ENCODE data around the gene OPA3. TPM values are rescaled to one million over a fixed set of nuclear protein-coding genes. Genes with fewer than 3 reads are reported as not detected.

The OPA3 gene
- total and polyA plus RNA-seq, 12 donors: 4.3 to 34.1 (median 16.7) TPM

Other genes starting within 250 kb of the OPA3 start
- under 1 TPM in 3 of 9 donors, not detected in 6; 0.17 to 0.30 (median 0.28) TPM for gene KLC3, start 244.1 kb downstream of the OPA3 start, total RNA-seq
- under 1 TPM in 2 of 3 donors, not detected in 1; 0.16 to 0.17 TPM for gene KLC3, start 244.1 kb downstream of the OPA3 start, polyA plus RNA-seq
- gene ERCC2, start 214.2 kb downstream of the OPA3 start, total RNA-seq: 10 to 100 TPM; 10.1 to 31.9 (median 26.6) TPM
- 10 to 100 TPM; 19.6 to 53.3 (median 31.3) TPM for gene ERCC2, start 214.2 kb downstream of the OPA3 start, polyA plus RNA-seq
- gene PPP1R13L, start 179.7 kb downstream of the OPA3 start, total RNA-seq: 10 to 100 TPM in 8 of 9 donors, 1 to 10 TPM in 1; 1.7 to 55.7 (median 35.2) TPM
- gene PPP1R13L, start 179.7 kb downstream of the OPA3 start, polyA plus RNA-seq: 10 to 100 TPM; 11.9 to 95.2 (median 35.2) TPM
- 1 to 10 TPM; 3.6 to 9.2 (median 6.6) TPM for gene POLR1G, start 178.2 kb downstream of the OPA3 start, total RNA-seq
- 10 to 100 TPM in 1 of 3 donors, 1 to 10 TPM in 2; 3.1 to 11.3 (median 9.5) TPM for gene POLR1G, start 178.2 kb downstream of the OPA3 start, polyA plus RNA-seq
- gene ERCC1, start 160.9 kb downstream of the OPA3 start, total RNA-seq: 100 to 1,000 TPM in 2 of 9 donors, 10 to 100 TPM in 7; 63.6 to 107 (median 86.1) TPM
- 10 to 100 TPM; 62.9 to 89.2 (median 87.0) TPM for gene ERCC1, start 160.9 kb downstream of the OPA3 start, polyA plus RNA-seq
- gene FOSB, start 116.8 kb downstream of the OPA3 start, total RNA-seq: 10 to 100 TPM in 1 of 9 donors, 1 to 10 TPM in 8; 1.0 to 21.7 (median 3.0) TPM
- gene FOSB, start 116.8 kb downstream of the OPA3 start, polyA plus RNA-seq: 10 to 100 TPM in 1 of 3 donors, 1 to 10 TPM in 1, under 1 TPM in 1; 0.95 to 11.1 (median 4.3) TPM
- 10 to 100 TPM in 7 of 9 donors, 1 to 10 TPM in 2; 7.7 to 65.8 (median 19.9) TPM for gene RTN2, start 87.8 kb downstream of the OPA3 start, total RNA-seq
- 10 to 100 TPM in 1 of 3 donors, 1 to 10 TPM in 2; 4.8 to 11.8 (median 7.4) TPM for gene RTN2, start 87.8 kb downstream of the OPA3 start, polyA plus RNA-seq
- gene PPM1N, start 86.4 kb downstream of the OPA3 start, total RNA-seq: 1 to 10 TPM in 6 of 9 donors, under 1 TPM in 1, not detected in 2; 0.33 to 2.5 (median 1.4) TPM
- 1 to 10 TPM in 2 of 3 donors, under 1 TPM in 1; 0.99 to 3.7 (median 1.7) TPM for gene PPM1N, start 86.4 kb downstream of the OPA3 start, polyA plus RNA-seq
- 100 to 1,000 TPM in 2 of 9 donors, 10 to 100 TPM in 7; 28.7 to 118 (median 63.5) TPM for gene VASP, start 77.3 kb downstream of the OPA3 start, total RNA-seq
- 10 to 100 TPM; 30.2 to 96.2 (median 62.9) TPM for gene VASP, start 77.3 kb downstream of the OPA3 start, polyA plus RNA-seq
- 1 to 10 TPM in 8 of 9 donors, under 1 TPM in 1; 0.55 to 7.8 (median 3.5) TPM for gene GPR4, start 17.4 kb upstream of the OPA3 start, total RNA-seq
- gene GPR4, start 17.4 kb upstream of the OPA3 start, polyA plus RNA-seq: 10 to 100 TPM in 1 of 3 donors, 1 to 10 TPM in 2; 7.6 to 11.3 (median 9.6) TPM
- gene EML2, start 54.6 kb upstream of the OPA3 start, total RNA-seq: 100 to 1,000 TPM in 4 of 9 donors, 10 to 100 TPM in 5; 20.7 to 139 (median 93.2) TPM
- 10 to 100 TPM; 22.8 to 88.9 (median 78.9) TPM for gene EML2, start 54.6 kb upstream of the OPA3 start, polyA plus RNA-seq
- 1 to 10 TPM in 1 of 9 donors, under 1 TPM in 5, not detected in 3; 0.28 to 1.3 (median 0.70) TPM for gene GIPR, start 83.4 kb upstream of the OPA3 start, total RNA-seq
- gene GIPR, start 83.4 kb upstream of the OPA3 start, polyA plus RNA-seq: 1 to 10 TPM in 1 of 3 donors, under 1 TPM in 1, not detected in 1; 0.80 to 1.8 TPM
- gene SNRPD2, start 107.2 kb upstream of the OPA3 start, total RNA-seq: 100 to 1,000 TPM; 179 to 473 (median 318) TPM
- gene SNRPD2, start 107.2 kb upstream of the OPA3 start, polyA plus RNA-seq: 100 to 1,000 TPM; 233 to 440 (median 329) TPM
- gene QPCTL, start 107.9 kb upstream of the OPA3 start, total RNA-seq: 10 to 100 TPM in 4 of 9 donors, 1 to 10 TPM in 5; 2.8 to 14.4 (median 9.8) TPM
- gene QPCTL, start 107.9 kb upstream of the OPA3 start, polyA plus RNA-seq: 10 to 100 TPM in 2 of 3 donors, 1 to 10 TPM in 1; 5.2 to 17.2 (median 14.1) TPM
- gene FBXO46, start 146.1 kb upstream of the OPA3 start, total RNA-seq: 10 to 100 TPM in 7 of 9 donors, 1 to 10 TPM in 2; 5.2 to 25.6 (median 11.6) TPM
- 10 to 100 TPM in 1 of 3 donors, 1 to 10 TPM in 2; 3.2 to 19.5 (median 9.1) TPM for gene FBXO46, start 146.1 kb upstream of the OPA3 start, polyA plus RNA-seq
- under 1 TPM in 1 of 9 donors, not detected in 8; 0.06 TPM for gene MEIOSIN, start 148.6 kb upstream of the OPA3 start, total RNA-seq
- gene MEIOSIN, start 148.6 kb upstream of the OPA3 start, polyA plus RNA-seq: under 1 TPM in 2 of 3 donors, not detected in 1; 0.03 to 0.05 TPM
- 10 to 100 TPM in 8 of 9 donors, 1 to 10 TPM in 1; 7.5 to 67.6 (median 24.4) TPM for gene SIX5, start 184.4 kb upstream of the OPA3 start, total RNA-seq
- gene SIX5, start 184.4 kb upstream of the OPA3 start, polyA plus RNA-seq: 10 to 100 TPM in 2 of 3 donors, 1 to 10 TPM in 1; 6.2 to 69.1 (median 32.9) TPM
- gene DMPK, start 197.7 kb upstream of the OPA3 start, total RNA-seq: 100 to 1,000 TPM in 6 of 9 donors, 10 to 100 TPM in 3; 89.1 to 197 (median 121) TPM
- gene DMPK, start 197.7 kb upstream of the OPA3 start, polyA plus RNA-seq: 100 to 1,000 TPM in 2 of 3 donors, 10 to 100 TPM in 1; 76.8 to 748 (median 185) TPM
- 10 to 100 TPM; 13.2 to 59.5 (median 35.5) TPM for gene DMWD, start 208.0 kb upstream of the OPA3 start, total RNA-seq
- 10 to 100 TPM; 14.2 to 91.5 (median 16.7) TPM for gene DMWD, start 208.0 kb upstream of the OPA3 start, polyA plus RNA-seq
- gene RSPH6A, start 230.5 kb upstream of the OPA3 start, total RNA-seq: under 1 TPM in 3 of 9 donors, not detected in 6; 0.06 to 0.17 (median 0.14) TPM
- under 1 TPM in 1 of 3 donors, not detected in 2; 0.24 TPM for gene RSPH6A, start 230.5 kb upstream of the OPA3 start, polyA plus RNA-seq

Data from adrenal gland (tissue), 12 donors.